IPS-NIHi11 (cell line): Measurements from ENCODE around the gene IQCE.

Experiments used
- DNase-seq: peaks from one replicate; pipeline ENCODE4 v3.0.0; 2012; ENCODE audit warnings: mixed read lengths, low spot score

Gene IQCE

DNA sequence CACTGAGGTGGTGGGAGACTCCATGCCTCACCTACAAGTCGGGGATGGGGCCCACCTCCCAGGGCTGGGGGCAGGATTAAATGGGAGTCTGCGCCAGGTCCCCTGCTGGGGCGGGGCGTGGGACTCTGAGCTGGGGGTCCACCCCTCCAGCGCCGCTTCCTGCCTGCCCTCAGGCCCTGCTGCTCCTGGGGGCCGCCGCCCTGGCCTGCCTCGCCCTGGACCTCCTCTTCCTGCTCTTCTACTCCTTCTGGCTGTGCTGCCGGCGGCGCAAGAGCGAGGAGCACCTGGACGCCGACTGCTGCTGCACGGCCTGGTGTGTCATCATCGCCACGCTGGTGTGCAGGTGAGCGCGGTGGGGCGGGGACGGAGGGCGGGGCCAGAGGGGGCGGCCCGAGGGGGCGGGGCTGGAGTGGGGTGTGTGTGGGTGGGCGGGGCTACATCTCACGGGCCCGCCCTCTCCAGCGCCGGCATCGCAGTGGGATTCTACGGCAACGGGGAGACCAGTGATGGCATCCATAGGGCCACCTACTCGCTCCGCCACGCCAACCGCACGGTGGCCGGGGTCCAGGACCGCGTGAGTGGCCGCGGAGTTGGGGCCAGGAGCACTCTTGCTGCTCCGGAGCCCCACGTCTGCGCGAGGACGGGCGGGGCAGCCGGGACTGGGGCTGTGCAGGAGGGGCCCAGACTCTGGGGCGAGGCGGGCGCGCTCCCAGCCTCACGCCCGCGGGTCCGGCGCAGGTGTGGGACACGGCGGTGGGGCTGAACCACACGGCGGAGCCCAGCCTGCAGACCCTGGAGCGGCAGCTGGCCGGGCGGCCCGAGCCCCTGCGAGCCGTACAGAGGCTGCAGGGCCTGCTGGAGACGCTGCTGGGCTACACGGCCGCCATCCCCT, 88.1 kb downstream of the IQCE start:
- DNase-seq = peak; percentile 93

GRCh38 chr7:2647594-2648172, 88.9 kb downstream of the IQCE start:
- DNase-seq = no peak

DNA sequence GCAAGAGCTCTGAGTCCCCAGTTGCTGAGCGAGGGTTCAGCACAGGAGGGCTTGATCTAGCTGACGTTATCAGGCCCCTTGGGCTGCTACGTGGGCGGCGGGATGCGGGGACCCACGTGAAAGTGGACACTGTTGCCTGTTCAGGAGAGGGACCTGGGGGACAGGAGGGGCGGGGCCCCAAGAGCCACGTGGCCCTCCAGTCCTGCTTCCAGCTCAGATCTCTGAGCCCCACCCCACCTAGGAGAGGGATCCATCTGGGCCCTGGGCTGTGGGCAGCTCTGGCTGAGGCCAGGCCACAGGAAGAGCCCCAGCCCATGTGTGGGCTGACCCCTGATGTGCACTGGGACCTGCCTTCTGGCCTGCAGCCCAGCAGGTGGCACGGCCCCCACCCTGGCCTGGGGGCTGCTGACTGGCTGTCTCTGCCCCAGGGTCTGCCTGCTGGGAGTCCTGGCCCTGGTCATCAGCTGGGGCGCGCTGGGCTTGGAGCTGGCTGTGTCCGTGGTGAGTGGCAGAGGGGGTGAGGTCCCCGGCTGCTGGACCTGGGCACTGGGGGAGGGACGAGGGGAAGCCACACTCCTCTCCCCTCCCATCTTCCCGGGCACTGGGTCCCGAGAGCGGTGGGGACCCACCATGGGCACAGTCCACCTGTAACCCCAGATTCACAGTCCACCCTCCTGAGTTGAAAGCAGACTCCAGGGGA, 90.5 kb downstream of the IQCE start:
- DNase-seq = no peak

DNA sequence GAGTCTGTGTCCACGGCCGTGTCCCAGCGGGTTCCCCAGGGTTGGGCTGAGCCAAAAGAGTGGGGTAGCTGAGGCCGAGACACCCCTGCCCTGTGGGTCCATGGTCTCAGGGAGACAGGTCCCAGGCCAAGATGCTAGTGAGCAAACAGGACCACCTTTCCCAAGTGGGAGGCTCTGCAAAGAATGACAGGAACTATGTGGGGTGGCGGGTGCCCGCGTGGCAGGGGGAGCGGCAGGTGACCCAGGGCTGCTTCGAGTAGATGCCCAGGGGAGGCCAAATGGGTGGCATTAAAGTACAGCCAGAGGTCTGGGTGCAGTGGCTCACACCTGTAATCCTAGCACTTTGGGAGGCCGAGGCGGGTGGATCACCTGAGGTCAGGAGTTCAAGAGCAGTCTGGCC, 91.2 kb downstream of the IQCE start:
- DNase-seq = no peak

GRCh38 chr7:2650451-2650850, 91.7 kb downstream of the IQCE start:
- no peak for DNase-seq

DNA sequence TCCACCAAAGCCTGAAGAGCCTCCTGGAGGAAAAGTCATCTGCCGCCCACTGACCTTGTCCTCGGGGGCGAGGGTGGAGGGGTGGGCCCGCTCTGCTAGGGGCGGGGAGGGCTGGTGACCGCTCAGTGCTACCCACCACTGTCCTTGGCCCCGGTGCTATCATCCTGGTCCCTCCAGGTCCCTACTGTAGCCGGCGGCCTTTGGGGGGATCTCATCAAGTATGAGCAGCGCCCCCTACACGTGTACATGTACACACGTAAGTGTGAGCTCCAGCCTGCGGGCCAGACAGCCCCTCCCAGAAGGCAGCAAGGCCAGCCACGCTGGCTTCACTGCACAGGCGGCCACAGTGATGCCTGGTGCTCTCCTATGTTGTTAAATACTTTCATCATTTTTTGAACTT, 92.6 kb downstream of the IQCE start:
- no peak for DNase-seq

DNA sequence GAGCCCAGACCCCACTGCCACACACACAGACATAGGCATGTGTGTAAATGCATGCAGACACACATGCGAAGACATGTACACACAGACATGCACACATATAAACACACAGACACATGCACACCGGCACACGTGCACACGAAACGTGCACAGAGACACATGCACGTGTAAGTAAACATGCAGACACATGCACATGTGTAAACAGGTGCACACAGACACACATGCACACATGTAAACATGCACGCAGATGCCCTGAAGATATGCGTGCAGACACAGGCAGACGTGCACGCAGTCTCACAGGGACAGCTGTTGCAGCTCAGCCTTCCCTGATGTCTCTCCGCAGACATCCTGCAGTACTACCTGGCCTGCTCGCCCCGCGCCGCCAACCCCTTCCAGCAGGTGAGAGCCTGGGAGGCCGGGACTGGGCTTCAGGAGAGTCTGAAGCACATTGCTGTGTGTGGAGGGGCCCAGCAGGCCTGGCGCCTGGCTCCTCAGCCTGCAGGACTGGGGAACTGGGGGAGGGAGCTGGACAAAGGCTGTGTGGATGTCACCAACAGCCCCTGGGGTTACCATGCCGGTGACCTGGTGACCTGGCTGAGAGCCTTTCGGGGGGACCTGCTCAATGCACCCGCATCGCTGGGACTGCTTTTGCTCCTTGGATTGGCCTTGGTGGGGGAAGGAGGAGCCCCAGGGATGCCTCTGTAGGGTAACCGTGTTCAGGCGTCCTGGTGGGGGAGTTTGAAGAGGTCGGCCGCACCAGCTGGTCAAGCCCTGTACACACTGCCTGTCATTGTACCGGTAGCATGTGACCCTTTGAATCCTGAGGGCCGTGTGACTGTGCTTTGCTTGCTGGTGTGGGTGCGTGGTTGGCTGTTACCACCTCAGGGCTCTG, 93.3 kb downstream of the IQCE start:
- no peak for DNase-seq

- no peak for DNase-seq
Observed at GRCh38 chr7:2652736-2653060, 93.9 kb downstream of the IQCE start.

GRCh38 chr7:2654059-2654458, 95.3 kb downstream of the IQCE start:
- no peak for DNase-seq

DNA sequence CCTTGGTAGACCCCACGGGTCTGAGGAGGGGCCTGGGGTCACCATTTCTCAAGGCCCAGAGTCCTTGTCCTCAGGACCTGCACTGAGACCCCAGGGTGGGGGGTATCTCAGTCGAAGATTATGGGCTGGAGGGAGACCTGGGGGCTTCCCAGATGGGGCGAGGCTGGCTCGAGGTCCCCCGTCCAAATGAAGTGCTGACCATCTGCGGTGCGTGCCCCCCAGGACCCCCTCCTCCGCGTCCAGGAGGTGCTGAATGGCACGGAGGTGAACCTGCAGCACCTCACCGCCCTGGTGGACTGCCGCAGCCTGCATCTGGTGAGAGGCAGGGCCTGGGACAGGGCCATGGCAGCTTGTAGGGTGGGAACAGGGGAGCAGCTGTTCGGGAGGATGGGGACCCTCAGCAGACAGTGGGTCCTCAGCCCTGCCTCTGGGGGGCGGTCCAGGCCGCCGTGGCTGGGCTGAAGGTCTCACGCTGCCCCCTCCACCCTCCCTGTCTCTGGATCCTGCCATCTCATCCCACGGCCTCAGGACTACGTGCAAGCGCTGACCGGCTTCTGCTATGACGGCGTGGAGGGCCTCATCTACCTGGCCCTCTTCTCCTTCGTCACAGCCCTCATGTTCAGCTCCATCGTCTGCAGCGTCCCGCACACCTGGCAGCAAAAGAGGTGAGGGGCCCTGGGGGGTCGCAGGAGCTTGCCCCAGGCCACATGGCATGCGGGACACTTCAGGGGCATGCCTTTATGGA, 97.3 kb downstream of the IQCE start:
- DNase-seq = no peak

DNA sequence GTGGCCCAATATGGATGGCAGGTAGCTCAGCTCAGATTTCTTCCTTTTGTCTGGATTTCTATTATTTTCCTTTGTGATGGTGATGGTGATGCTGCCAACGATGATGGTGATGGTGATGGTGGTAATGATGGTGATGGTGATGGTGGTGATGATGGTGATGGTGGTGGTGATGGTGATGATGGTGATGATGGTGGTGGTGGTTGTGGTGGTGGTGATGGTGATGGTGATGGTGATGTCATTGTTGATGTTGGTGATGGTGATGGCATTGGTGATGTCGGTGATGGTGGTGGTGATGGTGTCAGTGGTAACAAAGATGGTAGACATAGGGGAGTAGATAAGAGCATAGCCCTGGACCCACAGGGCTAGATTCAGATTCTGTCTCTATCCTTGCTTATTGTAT, 98.4 kb downstream of the IQCE start:
- no peak for DNase-seq

DNA sequence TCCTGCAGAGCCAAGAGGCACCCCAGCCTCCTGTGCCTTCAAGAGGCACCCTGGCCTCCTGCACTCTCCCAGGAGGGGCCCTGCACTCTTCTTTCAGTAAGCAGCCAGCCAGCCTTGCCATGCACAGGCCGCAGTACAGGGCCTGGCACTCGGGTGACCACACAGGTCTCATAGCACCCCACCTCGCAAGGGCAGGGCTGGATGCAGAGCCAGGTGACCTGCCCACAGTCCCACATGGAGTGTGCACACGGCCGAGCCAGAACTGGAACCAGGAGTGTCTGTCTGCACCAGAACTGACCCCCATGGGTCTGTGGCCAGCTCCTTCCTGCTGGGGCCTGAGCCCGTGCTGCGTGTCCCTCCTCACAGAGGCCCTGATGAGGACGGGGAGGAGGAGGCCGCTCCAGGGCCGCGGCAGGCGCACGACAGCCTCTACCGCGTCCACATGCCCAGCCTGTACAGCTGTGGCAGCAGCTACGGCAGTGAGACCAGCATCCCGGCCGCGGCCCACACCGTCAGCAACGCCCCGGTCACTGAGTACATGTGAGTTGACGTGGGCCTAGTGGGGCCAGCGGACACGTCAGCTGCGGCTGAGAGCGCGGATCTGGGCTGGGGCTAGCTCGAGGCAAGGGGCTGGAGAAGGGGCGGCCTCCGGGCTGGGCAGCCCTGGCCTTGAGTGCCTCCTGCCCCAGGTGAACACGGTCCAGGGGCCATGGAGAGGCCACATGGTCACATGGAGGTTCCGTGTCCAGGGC, 99.3 kb downstream of the IQCE start:
- no peak for DNase-seq

- DNase-seq = no peak
Observed at GRCh38 chr7:2658941-2659340, 100.2 kb downstream of the IQCE start.

DNA sequence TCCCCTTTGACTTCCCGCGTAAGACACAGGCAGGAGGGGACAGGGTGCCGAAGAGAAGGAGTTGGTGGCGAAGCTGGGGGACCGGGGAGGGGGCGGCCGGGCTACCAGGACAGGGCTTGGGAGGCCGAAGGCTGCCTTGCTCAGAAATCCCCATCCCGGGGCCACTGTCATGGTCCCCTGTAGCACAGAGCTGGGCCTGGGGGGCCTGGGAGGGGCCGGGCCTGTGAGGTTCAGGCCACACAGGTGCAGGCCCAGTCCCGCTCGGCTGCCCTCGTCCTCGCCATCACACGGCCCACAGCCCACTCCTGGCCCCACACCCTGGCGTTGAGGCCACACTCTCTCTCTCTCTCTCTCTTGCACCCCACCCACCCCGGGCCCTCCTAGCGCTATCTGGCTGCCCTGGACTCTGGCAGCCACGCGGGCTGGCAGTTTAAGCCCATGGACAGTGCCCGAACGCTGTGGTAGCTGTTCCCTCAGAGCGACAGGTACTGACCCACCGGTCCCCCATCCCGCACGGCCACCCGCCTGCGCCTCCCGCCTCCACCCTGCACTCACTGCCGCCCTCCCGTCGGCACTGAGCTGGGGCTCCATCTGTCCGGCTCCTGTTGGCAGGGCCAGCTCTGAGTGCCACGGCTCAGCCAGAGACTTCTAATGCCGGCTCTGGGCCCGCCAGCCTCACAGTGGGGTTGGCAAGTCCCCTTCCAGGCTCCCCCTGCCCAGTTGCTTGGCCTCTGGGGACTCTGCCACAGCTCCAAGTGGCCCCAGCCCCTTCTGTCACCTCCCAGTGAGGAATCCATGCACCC, 101.0 kb downstream of the IQCE start:
- DNase-seq = no peak

GRCh38 chr7:2660359-2661095, 101.7 kb downstream of the IQCE start:
- DNase-seq = no peak

- DNase-seq = no peak
Observed at GRCh38 chr7:2661096-2661449, 102.3 kb downstream of the IQCE start.

DNA sequence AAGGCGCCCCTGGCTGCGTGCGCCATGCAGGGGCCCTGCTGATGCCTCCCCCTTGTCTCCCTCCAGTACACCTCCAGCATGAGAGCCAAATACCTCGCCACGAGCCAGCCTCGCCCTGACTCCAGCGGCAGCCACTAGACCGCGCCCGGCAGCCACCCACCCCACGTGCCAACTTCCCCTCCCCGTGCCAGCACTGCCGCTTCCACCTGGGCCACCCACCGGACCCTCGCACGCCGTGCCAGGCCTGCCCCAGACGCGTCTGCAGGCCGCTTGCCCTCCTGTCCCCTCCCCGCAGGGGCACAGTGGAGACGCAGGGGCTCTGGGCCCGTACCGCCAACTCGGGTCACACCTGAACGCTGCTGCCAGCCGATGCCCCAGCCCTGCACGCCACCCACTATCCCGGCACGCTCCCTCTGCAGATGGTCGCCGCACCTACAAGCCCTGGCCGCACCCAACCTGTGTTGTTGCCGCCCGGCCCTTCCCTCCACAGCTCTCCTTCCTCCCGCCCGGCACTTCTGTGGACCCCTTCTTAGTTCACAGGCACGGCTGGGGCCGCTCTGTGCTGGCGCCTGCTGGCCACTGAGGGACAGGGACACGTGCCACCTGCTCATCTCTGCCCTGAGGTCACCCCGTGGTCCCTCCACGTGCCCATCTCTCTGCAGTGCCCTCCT, 103.0 kb downstream of the IQCE start:
- DNase-seq = no peak

- DNase-seq = no peak
Observed at GRCh38 chr7:2662273-2663120, 103.7 kb downstream of the IQCE start.
